Memory B cell (primary cell): ENCODE data around the gene TRIM45.
"Not testable (repeated sequence)": the region's sequence is repeated elsewhere in the genome, so short reads cannot be mapped to it uniquely, and the experiment has no call there.

Source experiments
- ATAC-seq: fragments of 150-1000 bp; cut with Tn5 transposase; 2 replicates; pipeline ENCODE4 v1.10.0; 2021; ENCODE audit warnings: low read depth, mild to moderate bottlenecking, moderate library complexity
- DNase-seq, 2 donors: peaks; one replicate each; pipeline ENCODE4 v3.0.0; 2022; ENCODE audit warnings: low spot score in 2 of 2
- H3K27ac Mint-ChIP-seq: one replicate; pipeline ENCODE4 v1.8.0; 2022; ENCODE audit warnings: mild to moderate bottlenecking, moderate library complexity, mixed read lengths
- H3K27me3 Mint-ChIP-seq: one replicate; pipeline ENCODE4 v1.8.0; 2022; ENCODE audit warnings: mixed read lengths
- H3K36me3 Mint-ChIP-seq: one replicate; pipeline ENCODE4 v1.8.0; 2022; ENCODE audit warnings: mild to moderate bottlenecking, mixed read lengths
- H3K4me1 Mint-ChIP-seq: one replicate; pipeline ENCODE4 v1.8.0; 2022; ENCODE audit warnings: mixed read lengths
- H3K4me3 Mint-ChIP-seq: one replicate; pipeline ENCODE4 v1.8.0; 2022; ENCODE audit warnings: mild to moderate bottlenecking, moderate library complexity, mixed read lengths
- H3K9me3 Mint-ChIP-seq: one replicate; pipeline ENCODE4 v1.8.0; 2022; ENCODE audit warnings: mixed read lengths

Gene TRIM45

GRCh38 chr1:117120774-117121588 is 568 bp downstream of the TRIM45 start:
- H3K36me3 Mint-ChIP-seq, result no peaks in the 10 kb centered on the region
- DNase-seq, result peak in 1 of 2 donors; percentile 11
- H3K27me3 Mint-ChIP-seq, result peaks cover 2% of the 10 kb centered on the region
- ATAC-seq, result no peak
- H3K9me3 Mint-ChIP-seq, result no peaks in the 10 kb centered on the region
- H3K27ac Mint-ChIP-seq, result no peak overlapping the region
- peaks cover 7% of the 10 kb centered on the region for H3K4me1 Mint-ChIP-seq
- peak overlapping the region; percentile 87 for H3K4me3 Mint-ChIP-seq

DNA sequence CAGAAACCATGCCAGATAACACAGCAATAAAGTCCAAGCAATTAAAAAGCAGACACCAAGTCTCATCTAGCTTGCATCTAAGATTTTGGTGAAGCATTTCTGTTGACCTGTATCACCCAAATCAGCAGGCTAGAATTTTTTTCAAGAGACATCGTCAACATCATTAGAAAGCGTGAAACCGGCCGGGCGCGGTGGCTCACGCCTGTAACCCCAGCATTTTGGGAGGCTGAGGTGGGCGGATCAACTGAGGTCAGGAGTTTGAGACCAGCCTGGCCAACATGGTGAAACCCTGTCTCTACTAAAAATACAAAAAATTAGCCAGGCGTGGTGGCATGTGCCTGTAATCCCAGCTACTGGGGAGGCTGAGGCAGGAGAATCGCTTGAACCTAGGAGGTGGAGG is 2.4 kb downstream of the TRIM45 start:
- not testable (repeated sequence) for H3K27ac Mint-ChIP-seq, ATAC-seq, DNase-seq, H3K27me3 Mint-ChIP-seq, H3K9me3 Mint-ChIP-seq, H3K4me1 Mint-ChIP-seq, H3K4me3 Mint-ChIP-seq, H3K36me3 Mint-ChIP-seq

DNA sequence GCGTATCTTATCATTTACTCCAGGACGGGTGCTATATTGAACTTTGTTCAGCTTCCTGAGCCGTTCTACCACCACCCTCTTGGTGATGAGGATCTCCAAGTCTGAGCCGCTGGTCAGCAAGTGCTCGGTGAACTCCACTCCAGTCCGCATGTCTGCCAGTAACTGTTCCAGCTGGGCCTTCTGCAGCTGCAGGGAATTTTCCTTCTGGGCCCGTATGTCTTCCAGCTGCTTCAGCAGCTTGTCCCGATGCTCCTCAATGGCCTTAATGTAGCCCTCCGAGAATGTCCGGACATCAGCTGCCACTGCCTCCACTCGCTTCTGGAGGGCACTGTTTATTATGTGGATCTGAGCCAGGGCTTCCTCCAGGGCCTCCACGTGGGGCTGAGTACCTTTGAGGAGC is 3.4 kb downstream of the TRIM45 start:
- H3K27me3 Mint-ChIP-seq, result peaks cover 2% of the 10 kb centered on the region
- ATAC-seq, result no peak
- no peaks in the 10 kb centered on the region for H3K36me3 Mint-ChIP-seq
- peaks cover 7% of the 10 kb centered on the region for H3K4me1 Mint-ChIP-seq
- H3K27ac Mint-ChIP-seq, result no peak overlapping the region
- no peaks in the 10 kb centered on the region for H3K9me3 Mint-ChIP-seq
- DNase-seq, result no peak
- H3K4me3 Mint-ChIP-seq, result no peak overlapping the region

DNA sequence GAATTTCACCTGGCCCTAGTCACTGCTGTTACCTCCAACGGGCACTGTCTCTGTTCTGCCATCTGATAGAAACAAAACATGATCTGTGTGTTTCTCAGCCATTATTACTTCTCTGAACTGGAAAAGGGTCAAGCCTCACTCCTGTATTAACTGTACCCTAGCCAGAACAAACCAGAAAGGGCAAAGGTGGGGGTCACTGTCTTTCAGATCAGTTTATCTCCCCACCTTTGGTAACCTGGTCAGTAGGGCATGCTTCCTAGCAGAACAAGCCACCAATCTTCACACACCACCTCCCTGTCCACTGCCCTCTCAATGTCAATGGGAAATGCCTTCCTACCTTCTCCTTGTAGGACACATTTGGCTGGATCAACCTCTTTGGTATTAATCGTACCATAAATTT is 3.9 kb downstream of the TRIM45 start:
- no peak for ATAC-seq
- Mint-ChIP-seq H3K4me3 (no peak overlapping the region), H3K36me3 (no peaks in the 10 kb centered on the region), H3K4me1 (peaks cover 6% of the 10 kb centered on the region), H3K27me3 (peaks cover 1% of the 10 kb centered on the region), H3K27ac (no peak overlapping the region), H3K9me3 (no peaks in the 10 kb centered on the region)
- no peak for DNase-seq

GRCh38 chr1:117116784-117117130 is 4.8 kb downstream of the TRIM45 start:
- Mint-ChIP-seq H3K27ac (no peak overlapping the region), H3K27me3 (no peaks in the 10 kb centered on the region), H3K4me3 (no peak overlapping the region), H3K4me1 (peaks cover 5% of the 10 kb centered on the region), H3K36me3 (no peaks in the 10 kb centered on the region), H3K9me3 (no peaks in the 10 kb centered on the region)
- no peak for DNase-seq
- no peak for ATAC-seq

GRCh38 chr1:117116090-117116783 is 5.3 kb downstream of the TRIM45 start:
- no peak overlapping the region for H3K4me3 Mint-ChIP-seq
- no peaks in the 10 kb centered on the region for H3K36me3 Mint-ChIP-seq
- H3K27ac Mint-ChIP-seq, result no peak overlapping the region
- ATAC-seq (no peak), DNase-seq (no peak)
- H3K9me3 Mint-ChIP-seq, result no peaks in the 10 kb centered on the region
- peaks cover 5% of the 10 kb centered on the region for H3K4me1 Mint-ChIP-seq
- H3K27me3 Mint-ChIP-seq, result no peaks in the 10 kb centered on the region

DNA sequence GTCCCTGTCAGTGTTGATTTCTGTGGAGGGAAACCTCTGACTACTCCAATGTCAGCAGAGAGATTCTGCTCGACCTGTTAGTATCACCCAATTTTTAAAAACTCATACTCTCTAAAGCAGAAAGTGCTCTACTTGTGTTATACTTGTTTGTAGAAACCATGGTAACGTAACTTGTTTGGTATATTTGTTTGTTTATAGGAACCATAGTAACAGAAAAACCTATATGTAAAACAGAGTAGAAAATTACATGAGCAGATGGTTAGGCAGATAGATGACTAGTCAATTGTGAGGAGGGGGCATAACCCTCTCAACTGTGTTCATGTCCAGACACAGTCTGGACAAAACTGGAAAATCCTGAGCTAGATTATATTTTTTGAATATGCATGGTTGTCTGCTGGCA is 6.7 kb downstream of the TRIM45 start:
- Mint-ChIP-seq H3K4me3 (no peak overlapping the region), H3K27me3 (no peaks in the 10 kb centered on the region), H3K27ac (peak overlapping the region; percentile 85), H3K4me1 (no peaks in the 10 kb centered on the region), H3K36me3 (no peaks in the 10 kb centered on the region), H3K9me3 (no peaks in the 10 kb centered on the region)
- DNase-seq (no peak), ATAC-seq (peak; percentile 52)

GRCh38 chr1:117113199-117113598 is 8.3 kb downstream of the TRIM45 start:
- H3K27ac Mint-ChIP-seq, result no peak overlapping the region
- no peak for ATAC-seq
- DNase-seq, result no peak
- H3K4me3 Mint-ChIP-seq, result no peak overlapping the region
- H3K27me3 Mint-ChIP-seq, result no peaks in the 10 kb centered on the region
- no peaks in the 10 kb centered on the region for H3K36me3 Mint-ChIP-seq
- no peaks in the 10 kb centered on the region for H3K9me3 Mint-ChIP-seq
- no peaks in the 10 kb centered on the region for H3K4me1 Mint-ChIP-seq

- Mint-ChIP-seq H3K36me3 (no peaks in the 10 kb centered on the region), H3K27me3 (no peaks in the 10 kb centered on the region), H3K27ac (no peak overlapping the region), H3K4me3 (no peak overlapping the region), H3K4me1 (no peaks in the 10 kb centered on the region), H3K9me3 (no peaks in the 10 kb centered on the region)
- DNase-seq (no peak), ATAC-seq (no peak)
These were observed 9.4 kb downstream of the TRIM45 start for GRCh38 chr1:117112047-117112717.

GRCh38 chr1:117110774-117111173 is 10.8 kb downstream of the TRIM45 start:
- no peaks in the 10 kb centered on the region for H3K9me3 Mint-ChIP-seq
- ATAC-seq (no peak), DNase-seq (no peak)
- no peak overlapping the region for H3K4me3 Mint-ChIP-seq
- H3K4me1 Mint-ChIP-seq, result no peaks in the 10 kb centered on the region
- H3K27me3 Mint-ChIP-seq, result no peaks in the 10 kb centered on the region
- H3K36me3 Mint-ChIP-seq, result no peaks in the 10 kb centered on the region
- no peak overlapping the region for H3K27ac Mint-ChIP-seq

DNA sequence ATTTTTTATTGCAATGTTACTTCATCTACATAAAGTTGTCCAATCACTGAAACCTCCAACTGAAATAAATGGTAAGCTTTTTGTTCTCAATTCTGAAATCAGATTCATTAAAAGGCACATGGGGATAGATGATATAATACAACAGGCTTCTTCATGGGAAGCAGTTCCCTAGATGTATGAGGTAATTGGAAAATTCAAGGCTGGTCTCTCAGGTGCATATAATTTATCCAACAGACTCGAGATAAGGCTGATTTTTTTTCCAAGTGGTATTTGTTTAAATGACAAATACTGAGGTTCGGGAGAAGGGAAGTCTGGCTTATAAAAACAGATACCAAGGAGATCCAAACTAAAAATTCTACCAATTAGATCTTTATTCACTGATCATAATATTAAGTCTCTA is 14.2 kb downstream of the TRIM45 start:
- H3K4me3 Mint-ChIP-seq, result no peak overlapping the region
- H3K36me3 Mint-ChIP-seq, result no peaks in the 10 kb centered on the region
- no peaks in the 10 kb centered on the region for H3K9me3 Mint-ChIP-seq
- DNase-seq (no peak), ATAC-seq (no peak)
- no peak overlapping the region for H3K27ac Mint-ChIP-seq
- H3K27me3 Mint-ChIP-seq, result no peaks in the 10 kb centered on the region
- no peaks in the 10 kb centered on the region for H3K4me1 Mint-ChIP-seq

- Mint-ChIP-seq H3K4me3 (no peak overlapping the region), H3K36me3 (peaks cover 3% of the 10 kb centered on the region), H3K9me3 (no peaks in the 10 kb centered on the region), H3K4me1 (peaks cover 2% of the 10 kb centered on the region), H3K27ac (no peak overlapping the region), H3K27me3 (no peaks in the 10 kb centered on the region)
- DNase-seq (no peak), ATAC-seq (no peak)
These were observed 15.1 kb downstream of the TRIM45 start for GRCh38 chr1:117106478-117106877.

DNA sequence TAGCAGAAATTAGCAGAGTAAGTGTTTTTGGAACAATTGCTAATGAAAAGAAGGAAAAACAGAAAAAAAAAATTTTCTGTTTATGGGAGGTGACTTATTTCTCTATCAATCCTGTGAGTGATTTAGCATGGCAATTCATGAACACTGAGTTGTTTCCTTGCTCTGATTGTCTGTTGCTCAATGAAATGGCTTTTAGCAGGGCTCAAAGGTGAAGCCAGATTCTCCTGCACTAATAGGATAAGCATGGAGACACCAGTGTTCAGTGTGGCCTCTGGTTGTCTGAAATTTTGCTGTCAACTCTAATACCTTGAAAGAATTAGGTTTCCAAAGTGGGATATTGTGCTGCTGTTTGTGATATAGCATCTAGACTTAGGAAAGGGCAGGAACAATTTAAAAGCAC is 15.8 kb downstream of the TRIM45 start:
- DNase-seq (no peak), ATAC-seq (no peak)
- Mint-ChIP-seq H3K27me3 (no peaks in the 10 kb centered on the region), H3K27ac (no peak overlapping the region), H3K4me3 (no peak overlapping the region), H3K4me1 (peaks cover 2% of the 10 kb centered on the region), H3K36me3 (peaks cover 7% of the 10 kb centered on the region), H3K9me3 (no peaks in the 10 kb centered on the region)

GRCh38 chr1:117104986-117105385 is 16.6 kb downstream of the TRIM45 start:
- Mint-ChIP-seq H3K36me3 (peaks cover 15% of the 10 kb centered on the region), H3K27ac (no peak overlapping the region), H3K4me3 (no peak overlapping the region), H3K27me3 (no peaks in the 10 kb centered on the region), H3K4me1 (peaks cover 2% of the 10 kb centered on the region), H3K9me3 (no peaks in the 10 kb centered on the region)
- DNase-seq (no peak), ATAC-seq (no peak)
